ENCODE measurements around the gene FRMD6.

FRMD6 gene

GRCh38 chr14:51651388-51652167 is at the start of gene FRMD6:
TSS of gene FRMD6 (plus strand) at chr14:51651910. CDS start at chr14:51689837, 37,927 bp downstream.
- peak; percentile 71 for DNase-seq

GRCh38 chr14:51602310-51602709 is 49.4 kb upstream of the FRMD6 start:
- DNase-seq = no peak

GRCh38 chr14:51603495-51603894 is 48.2 kb upstream of the FRMD6 start:
- no peak for DNase-seq

GRCh38 chr14:51604073-51604472 is 47.6 kb upstream of the FRMD6 start:
- no peak for DNase-seq

- no peak for DNase-seq
These were observed 46.1 kb upstream of the FRMD6 start for GRCh38 chr14:51605575-51605974.

- no peak for DNase-seq
These were observed 44.0 kb upstream of the FRMD6 start for GRCh38 chr14:51607711-51608110.

GRCh38 chr14:51609251-51609954 is 42.3 kb upstream of the FRMD6 start:
- DNase-seq = no peak

- no peak for DNase-seq
These were observed 41.8 kb upstream of the FRMD6 start for GRCh38 chr14:51609955-51610283.

GRCh38 chr14:51610771-51611170 is 40.9 kb upstream of the FRMD6 start:
- no peak for DNase-seq

- no peak for DNase-seq
These were observed 39.3 kb upstream of the FRMD6 start for GRCh38 chr14:51612449-51612848.

GRCh38 chr14:51613416-51613815 is 38.3 kb upstream of the FRMD6 start:
- DNase-seq = no peak

GRCh38 chr14:51614707-51615106 is 37.0 kb upstream of the FRMD6 start:
- no peak for DNase-seq

GRCh38 chr14:51616256-51616655 is 35.5 kb upstream of the FRMD6 start:
- DNase-seq = no peak

- DNase-seq = no peak
These were observed 34.8 kb upstream of the FRMD6 start for GRCh38 chr14:51616724-51617409.

GRCh38 chr14:51619561-51619960 is 32.1 kb upstream of the FRMD6 start:
- DNase-seq = no peak

GRCh38 chr14:51620056-51620455 is 31.7 kb upstream of the FRMD6 start:
- DNase-seq = no peak

- DNase-seq = no peak
These were observed 30.1 kb upstream of the FRMD6 start for GRCh38 chr14:51621654-51622053.

- DNase-seq = no peak
These were observed 29.3 kb upstream of the FRMD6 start for GRCh38 chr14:51622376-51622775.

- no peak for DNase-seq
These were observed 26.6 kb upstream of the FRMD6 start for GRCh38 chr14:51624955-51625569.

- no peak for DNase-seq
These were observed 25.5 kb upstream of the FRMD6 start for GRCh38 chr14:51626185-51626584.

- no peak for DNase-seq
These were observed 24.9 kb upstream of the FRMD6 start for GRCh38 chr14:51626788-51627187.

GRCh38 chr14:51627313-51627712 is 24.4 kb upstream of the FRMD6 start:
- no peak for DNase-seq

- no peak for DNase-seq
These were observed 23.5 kb upstream of the FRMD6 start for GRCh38 chr14:51628238-51628637.

- no peak for DNase-seq
These were observed 20.7 kb upstream of the FRMD6 start for GRCh38 chr14:51630987-51631386.

Measured in stimulated activated CD4-positive, alpha-beta T cell treated with anti-CD3 and anti-CD28 coated beads, Interleukin-4, amount 100 ng/mL, for 1 hour (primary cell).